CD4-positive, alpha-beta T cell treated with Interleukin-6 at 100 ng/mL for 8 hours (primary cell): ENCODE measurements around the gene SOX30.
A peak's percentile ranks its signal among the peaks of the same experiment; 100 is the strongest.

Experiments
- DNase-seq: peaks from one replicate; pipeline ENCODE4 v3.0.0-alpha.2; 2020; ENCODE audit warnings: mixed read lengths, low spot score

Gene SOX30

DNA sequence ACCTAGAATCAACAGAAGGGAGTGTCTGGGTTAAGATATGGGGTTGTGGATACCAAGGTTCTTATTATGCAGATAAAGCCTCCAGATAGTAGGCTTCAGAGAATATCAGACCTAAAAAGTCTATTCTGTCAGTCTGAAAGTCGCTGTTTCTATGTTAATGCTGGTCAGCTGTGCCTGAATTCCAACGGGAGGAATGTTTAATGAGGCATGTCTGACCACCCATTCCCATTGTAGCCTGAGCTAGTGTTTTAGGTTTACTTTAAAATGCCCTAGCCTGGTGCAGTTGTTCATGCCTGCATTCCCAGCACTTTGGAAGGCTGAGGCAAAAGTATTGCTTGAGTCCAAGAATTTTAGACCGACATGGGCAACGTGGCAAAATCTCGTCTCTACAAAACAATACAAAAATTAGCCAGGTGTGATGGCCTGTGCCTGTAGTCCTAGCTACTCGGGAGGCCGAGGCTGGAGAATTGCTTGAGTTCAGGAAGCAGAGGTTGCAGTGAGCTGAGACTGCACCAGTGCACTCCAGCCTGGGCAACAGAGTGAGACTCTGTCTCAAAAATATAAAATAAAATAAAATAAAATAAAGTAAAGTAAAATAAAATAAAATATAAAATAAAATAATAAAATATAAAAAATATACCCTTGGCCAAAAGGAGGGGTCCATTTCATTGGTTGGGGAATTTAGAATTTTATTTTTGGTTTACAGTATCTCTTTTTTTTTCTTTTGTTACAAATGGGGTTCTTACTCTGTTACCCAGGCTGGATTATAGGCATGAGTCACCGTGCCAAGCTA, 7.8 kb upstream of the SOX30 start:
- DNase-seq = no peak

DNA sequence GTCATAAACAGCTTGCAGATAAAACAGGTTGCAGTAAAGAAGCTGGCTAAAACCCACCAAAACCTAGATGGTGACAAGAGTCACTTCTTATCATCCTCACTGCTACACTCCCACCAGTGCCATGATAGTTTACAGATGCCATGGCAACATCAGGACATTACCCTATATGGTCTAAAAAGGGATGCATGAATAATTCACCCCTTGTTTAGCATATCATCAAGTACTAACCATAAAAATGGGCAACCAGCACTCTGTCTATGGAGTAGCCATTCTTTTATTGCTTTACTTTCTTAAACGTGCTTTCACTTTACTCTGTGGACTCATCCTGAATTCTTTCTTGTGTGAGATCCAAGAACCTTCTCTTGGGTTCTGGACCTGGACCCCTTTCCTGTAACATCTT, 6.7 kb upstream of the SOX30 start:
- no peak for DNase-seq

DNA sequence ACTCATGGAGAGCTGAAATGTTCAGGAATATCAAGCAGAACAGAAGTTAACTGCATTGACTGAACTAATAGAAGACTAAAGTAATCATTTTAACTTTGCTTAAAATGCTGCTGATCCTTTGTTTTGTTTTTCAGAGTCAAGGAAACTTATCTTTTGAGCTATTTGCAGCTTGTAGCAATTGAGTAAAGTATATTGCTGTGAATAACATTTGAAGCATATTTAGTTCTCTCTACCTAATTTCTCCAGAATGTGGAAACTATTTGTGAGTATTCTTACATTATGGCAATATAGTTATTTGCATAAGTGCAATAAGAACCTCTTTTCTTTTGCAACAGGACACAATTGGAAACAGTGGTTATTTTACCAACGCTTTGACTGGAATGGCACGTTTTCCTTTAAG, 5.3 kb upstream of the SOX30 start:
- no peak for DNase-seq

DNA sequence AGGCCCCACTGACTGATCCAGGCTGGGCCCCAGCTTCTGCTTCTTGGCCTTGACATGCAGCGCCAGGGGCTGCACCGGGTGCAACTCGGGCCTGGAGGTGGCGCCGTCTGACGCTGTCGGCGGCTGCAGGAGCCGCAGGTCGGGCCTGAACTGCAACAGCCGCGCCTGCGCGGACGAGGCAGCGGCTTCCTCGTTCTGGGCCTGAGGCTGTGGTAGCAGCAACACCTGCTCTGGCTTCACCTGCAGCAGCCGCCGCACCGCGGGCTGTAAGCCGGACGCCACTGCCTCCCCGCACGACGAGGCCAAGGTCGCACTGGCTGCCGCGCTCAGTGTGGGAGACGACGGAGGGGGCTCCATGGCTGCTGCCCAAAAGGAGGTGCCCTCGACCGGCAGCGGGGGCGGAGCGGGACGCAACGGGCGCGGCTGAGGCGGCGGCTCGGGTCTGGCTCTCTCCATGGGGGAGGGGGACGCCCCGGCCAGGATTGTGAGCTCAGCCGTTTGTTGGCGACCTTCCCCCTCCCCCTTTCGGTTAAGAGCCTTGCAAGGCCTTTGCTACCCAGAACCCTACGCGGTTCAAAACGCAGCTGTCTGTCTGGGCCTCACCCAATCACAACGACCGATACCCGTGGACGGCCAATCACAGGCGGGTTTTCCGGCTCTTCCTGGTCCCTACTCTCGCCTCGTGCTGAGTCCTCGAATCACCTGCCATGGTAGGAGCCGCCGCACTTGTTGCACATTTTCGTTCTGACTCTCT, 438 bp downstream of the SOX30 start:
- DNase-seq = peak; percentile 89

DNA sequence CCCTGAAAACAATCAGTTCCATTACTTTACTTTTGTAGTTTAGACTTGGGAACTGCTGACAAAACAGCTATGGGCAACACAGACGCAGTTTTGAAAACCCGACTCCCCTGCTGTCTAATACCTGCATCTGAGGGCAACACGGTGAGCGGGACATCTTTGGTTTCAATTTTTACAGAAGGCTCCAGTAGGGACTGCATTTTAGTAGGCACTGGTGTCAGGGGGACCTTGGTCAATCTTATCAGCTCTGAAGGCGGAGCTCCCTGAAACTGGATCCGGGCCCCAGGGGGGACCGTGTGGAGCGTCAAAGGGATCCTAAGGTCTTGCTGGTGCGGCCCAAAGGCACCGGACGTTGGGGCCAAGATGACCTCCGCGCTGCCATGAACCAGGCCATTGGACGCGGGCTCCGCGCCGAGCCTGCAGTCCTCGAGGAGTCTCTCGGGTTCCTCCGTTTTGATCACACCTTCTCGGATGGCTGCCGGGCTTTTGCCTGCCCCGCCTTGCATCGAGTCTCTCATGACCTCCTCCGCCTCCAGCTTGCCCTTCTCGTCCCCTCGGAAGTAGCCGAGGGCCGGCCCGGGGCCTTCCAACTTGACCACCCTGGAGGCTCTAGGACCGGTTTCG, 1.1 kb downstream of the SOX30 start:
- no peak for DNase-seq

DNA sequence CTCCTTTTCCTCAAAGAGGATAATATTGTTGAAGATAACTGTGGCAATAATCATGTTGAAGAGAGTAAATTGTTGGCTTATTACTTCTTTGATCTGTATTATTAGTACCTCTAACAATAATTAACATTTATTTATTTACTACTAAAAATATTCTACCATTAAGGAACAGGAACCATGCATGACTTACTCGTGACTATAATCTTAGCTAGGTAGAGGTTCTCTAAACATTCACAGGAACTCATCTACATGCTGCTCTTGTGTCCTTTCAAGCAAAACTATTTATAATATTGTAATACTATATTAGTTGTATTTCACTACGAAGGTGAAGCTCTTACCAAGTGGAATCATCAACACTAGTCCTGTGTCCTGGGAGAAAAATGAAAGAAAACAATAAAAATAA, 3.1 kb downstream of the SOX30 start:
- no peak for DNase-seq

DNA sequence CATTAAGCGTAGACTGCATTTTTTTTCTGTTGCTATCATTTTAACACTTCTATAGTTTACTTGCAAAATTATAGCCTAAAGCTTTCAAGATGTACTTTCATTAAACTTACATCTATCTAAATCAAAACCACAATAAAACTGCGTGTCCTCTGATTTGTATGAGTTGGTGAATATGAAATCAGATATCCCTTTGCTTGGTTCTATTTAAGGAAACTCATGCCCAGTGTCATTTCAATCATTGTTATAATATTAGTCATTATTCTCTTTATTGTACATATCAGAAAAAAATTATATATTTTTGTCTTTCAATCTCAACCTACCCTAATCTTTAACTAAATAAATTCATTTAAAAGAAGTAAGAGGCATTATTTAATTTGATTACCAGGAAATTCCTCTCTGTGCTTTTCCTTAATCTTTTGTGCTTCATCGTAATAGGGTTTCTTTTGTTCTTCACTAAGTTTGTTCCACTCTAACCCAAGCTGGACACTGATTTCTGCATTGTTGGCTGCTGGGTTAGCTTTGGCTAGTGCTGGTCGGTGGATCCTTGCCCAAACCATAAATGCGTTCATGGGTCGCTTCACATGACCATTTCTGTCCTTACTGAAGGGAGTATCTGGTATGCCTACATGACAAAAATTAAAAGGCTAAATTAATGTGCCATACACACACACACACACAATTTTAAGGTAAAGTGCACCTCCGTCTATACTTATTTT, 3.8 kb downstream of the SOX30 start:
- no peak for DNase-seq

DNA sequence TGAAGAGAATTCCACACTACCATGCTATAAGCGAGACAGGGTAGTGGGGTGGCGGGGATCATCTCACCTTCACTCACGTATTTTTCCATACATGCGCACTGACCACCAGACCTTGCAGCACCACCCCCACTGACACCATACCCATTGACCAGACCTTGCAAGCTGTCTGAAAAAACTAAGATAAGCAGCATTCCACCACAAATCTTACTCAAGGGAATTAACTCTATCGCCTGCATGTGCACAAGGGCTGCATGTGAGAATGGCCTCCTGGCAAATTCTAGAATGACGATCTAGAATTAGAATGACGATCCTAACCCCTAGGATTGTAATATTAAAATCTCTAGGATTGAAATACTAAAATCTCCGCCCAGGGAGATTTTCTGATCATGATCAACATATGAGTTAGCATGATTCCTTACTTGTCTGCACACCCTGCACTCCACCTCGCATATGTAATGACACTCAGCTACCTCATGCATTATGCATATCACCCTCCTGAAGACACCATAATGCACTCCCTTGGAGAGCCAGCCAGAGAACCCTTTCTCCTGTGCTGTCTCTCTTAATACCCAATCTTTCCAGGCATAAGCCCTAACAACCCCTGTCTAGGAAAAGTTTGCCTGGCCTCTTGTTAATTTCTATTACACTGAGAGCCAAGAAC, 11.7 kb downstream of the SOX30 start:
- DNase-seq = no peak

DNA sequence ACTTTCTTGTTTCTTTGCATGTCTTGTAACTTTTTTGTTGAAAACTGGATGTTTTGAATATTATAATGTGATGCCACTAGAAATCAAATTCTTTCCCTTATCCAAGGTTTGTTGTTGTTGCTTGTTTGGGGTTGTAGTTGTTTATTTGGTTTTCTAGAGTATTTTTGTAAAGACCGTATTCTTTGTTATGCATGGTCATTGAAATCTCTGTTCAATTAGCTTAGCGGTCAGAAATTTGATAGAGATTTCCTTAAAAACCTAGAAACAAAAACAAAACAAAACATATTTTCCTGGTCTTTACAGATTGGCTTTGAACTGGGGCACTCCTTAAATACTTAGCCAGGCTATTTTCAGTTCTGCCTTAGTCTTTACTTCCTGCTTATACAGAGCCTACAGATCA, 21.9 kb downstream of the SOX30 start:
- DNase-seq = no peak

DNA sequence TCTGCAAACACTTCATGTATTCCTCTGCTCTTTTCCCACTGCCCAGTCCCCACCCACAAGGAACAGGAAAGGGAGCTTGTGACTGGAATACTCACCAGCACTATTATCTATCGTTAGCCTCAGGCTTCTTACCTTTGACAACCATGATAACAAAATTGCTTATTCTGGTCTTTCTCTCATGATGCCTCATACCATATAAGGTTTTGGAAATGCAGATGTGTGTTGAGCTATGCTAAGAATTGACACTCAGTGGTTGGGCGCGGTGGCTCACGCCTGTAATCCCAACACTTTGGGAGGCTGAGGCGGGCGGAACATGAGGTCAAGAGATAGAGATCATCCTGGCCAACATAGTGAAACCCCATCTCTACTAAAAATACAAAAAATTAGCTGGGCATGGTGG, 25.4 kb downstream of the SOX30 start:
- no peak for DNase-seq

DNA sequence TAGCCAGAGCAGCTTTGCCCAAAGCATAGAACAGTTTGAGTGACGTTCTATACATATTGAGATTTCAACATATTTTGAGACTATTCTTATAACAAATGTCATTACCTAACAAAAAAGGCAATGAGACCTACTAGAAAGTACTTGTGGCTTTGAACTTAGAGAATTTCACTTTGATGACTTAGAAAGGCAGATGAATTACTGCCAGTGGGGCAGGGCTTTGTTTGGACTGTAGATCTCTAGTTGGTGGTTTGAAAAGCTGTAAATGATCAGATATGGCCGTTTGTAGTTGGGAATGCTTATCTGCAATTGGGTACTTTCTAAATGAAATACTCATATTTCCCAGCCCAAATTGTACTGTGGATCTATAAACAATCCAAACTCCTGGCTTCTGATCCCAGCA, 28.1 kb downstream of the SOX30 start:
- DNase-seq = no peak

DNA sequence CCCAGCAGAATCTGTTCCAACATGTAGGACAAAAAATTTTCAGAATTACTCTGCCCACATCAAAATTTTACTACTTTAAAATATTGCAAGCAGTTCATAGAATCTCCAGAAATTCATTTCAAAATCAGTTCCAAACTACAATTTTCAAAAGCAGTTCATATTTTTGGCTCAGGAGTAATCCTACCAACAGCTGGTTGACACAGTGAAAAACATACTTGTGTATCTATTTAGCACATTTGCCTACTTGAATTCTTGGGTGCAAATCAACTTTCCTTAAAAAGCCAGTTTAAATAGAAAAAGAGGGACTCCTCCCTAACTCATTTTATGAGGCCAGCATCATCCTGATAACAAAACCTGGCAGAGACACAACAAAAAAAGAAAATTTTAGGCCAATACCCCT, 31.5 kb downstream of the SOX30 start:
- no peak for DNase-seq

DNA sequence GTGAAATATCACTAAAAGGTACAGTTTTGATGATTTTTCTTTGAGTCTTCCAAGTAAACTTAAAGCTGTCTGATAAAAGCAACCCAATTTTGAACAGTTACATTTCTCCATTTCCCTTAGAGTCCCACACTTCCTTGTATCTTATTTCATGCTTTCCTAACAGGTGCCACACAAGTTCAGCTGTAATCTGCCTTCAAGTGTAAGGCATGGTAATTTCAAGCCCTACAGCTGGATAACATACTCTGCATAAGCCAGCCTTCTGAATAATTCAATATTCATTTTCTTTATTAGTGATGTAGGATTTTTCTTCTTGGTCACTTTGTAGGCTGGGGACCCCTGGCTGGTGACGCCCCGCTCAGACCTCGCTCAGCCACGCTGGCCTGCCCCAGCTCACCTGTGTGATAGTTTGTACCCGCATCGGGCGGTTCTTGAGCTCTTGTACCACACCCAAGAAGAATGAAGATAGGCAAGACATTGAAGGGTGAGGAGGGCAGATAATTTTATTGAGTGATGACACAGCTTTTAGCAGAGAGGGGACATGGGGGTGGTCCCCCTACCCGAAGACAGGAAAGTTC, 34.0 kb downstream of the SOX30 start:
- no peak for DNase-seq

DNA sequence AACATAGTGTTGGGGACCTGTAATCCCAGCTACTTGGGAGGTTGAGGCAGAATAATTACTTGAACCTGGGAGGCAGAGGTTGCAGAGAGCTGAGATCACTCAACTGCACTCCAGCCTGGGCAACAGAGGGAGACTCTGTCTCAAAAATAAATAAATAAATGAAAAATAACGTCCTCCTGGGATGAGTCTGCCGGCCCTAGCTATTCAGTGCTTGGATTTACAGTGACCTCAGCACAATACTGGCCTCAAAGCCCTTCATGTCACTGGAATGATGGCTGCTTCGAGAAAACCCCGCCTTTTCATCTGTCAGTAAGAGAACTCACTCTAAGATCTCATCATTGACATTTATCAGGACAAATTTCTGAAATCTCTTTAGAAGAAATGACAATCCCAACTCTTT, 35.5 kb downstream of the SOX30 start:
- no peak for DNase-seq

DNA sequence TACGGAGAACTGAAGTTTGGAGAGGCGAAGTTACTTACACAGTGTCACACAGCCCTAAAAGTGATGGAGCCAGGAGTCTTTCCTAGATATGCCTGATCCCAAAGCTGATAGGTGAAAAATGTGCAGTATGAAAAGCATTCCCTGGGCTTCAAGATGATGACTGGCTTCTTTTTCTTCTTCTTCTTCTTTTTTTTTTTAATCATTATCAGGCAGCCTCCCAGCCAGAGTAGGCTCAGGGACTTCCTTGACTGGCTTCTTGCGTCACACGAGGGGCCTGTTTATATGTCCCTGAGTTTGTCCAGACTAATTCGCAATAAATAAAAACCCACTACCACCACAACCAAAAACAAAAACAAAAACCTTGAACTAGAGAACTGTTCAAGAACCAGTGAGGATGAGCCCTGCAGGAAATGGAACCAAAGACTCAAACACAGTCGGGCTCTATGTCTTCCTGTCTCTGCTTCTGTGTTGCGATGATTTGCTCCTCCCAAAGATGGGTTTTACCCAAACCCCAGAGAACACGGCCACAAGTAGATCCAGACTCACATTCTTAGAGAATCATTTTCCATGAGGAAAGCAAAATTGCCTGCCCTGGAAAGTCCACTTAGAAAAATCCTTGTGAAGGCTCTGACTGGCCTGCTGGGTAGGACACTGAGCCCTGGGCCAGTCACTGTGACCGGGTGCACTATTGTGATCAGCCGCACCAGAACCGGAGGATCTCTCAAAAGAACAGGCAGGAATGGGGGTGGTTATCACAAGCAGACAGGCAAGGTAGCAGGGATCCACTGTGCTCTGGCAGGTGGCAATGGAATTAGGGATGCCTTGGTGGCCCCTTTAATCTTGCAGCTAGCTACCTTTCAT, 38.6 kb downstream of the SOX30 start:
- peak; percentile 14 for DNase-seq

DNA sequence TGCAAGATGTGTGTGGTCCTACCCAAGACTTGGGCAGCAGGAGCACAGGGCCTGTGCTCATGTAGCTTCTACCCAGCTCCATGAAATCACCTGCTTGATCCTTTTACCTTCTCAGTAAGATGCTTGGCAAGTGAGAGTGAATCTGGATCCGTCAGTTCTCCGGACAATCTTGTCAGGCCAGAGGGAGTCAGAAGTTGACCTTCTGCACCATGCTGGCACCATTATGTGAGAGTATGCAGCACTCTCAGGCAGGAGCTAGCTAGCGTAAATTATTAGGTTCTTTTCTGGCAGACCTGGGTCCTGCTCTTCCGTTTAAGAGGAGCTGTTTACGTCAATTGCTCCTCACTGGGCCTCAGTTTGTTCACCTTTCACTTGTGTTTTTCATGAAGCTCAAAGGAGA, 39.7 kb downstream of the SOX30 start:
- no peak for DNase-seq

DNA sequence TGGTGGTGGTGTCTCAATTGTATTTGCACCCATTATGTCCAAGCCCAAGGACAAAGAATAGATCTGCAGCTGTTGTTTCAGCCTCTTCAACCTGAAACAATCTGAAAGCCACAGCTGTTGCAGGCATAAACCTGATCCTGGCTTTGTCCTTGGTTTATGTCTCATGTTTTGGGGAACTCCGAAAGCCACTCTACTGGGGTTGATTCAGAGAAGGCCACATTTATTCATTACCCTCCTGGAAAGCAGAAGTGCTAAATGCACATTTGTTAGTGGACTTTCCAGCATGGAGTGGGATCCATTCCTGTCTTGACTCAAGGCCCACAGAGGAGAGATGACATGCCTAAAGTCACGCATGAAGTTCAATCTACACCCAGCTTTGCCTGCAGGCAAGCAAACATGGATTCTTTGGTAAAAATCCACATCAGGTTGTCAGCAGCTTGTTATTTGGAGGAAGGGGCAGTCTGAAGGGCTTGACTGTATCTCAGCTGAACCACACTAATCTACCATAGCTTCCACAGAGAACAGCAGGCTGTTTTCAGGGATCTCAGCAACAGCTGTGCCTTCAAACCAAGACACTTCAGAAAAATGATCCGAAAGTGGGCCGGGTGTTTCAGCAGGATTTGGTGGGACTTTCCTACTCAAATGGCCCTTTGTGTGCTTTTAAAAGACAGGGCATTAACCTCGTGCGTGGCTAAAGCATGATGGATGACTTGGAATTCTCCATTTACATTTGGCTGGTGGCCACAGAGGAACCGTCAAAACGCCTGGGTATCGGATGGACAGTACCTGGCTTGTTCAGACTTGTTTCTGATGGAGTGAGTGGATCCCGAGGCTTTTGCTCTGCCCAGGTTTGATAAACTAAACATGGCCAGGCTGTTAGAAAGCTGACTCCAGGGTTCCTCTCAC, 40.4 kb downstream of the SOX30 start:
- DNase-seq = no peak

DNA sequence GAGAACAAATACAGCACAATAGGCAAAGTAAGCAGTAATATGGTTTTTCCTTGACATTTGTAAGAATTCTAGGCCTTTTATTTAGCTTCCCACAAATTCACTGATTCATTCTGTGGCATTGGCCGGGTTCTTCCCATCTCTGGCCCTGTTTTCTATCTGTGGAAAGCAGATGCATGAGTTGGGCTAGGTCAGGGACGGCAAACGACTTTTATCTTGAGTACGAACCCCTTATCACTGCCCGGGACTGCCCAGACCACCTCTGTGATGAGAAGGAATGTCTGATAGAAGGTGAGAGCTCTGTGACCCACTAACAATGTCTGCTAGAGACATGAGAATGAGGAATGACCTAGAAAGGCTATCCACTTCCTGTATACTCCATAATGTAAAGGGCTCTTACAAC, 41.2 kb downstream of the SOX30 start:
- no peak for DNase-seq

DNA sequence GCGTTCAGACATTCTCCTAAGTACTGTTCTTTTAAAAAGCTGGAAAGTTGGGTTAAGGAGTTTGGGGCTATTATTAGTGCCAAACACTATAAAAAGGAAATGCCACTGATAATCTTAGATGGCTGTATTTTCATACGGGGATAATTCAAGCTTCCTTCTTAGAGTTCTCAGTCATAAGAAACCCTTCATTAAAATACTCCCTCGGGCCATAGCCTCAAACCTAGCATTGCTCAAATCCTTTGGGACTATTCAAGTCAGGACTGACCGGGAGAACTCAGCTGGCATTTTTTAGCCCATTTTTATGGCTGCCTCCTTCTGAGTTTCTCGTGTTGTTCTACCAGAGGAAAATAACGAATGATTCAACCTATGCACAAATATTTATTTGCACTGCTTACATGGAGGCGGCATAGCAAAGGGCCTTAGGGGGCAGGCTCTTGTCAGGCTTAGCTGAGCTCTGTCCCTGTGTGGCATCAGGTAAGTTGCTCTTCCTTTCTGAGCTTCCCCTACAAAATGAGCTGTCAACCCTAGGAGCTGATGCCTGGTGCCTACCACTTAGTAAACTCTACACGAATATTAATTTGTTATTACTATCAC, 43.2 kb downstream of the SOX30 start:
- no peak for DNase-seq
